GM12878 (cell line): ENCODE measurements around the gene EXOSC10.

Experiments
- ATF7 ChIP-seq: fragments of 450-650 bp; IDR thresholded peaks from 2 replicates; pipeline ENCODE4 v1.6.1; 2016; ENCODE audit warnings: low read depth, mild to moderate bottlenecking
- CBFB ChIP-seq: IDR thresholded peaks from 2 replicates; pipeline ENCODE4 v1.6.1; 2016; ENCODE audit warnings: antibody characterized with exemption, low read depth
- NKRF ChIP-seq: fragments of 450-650 bp; conservative IDR thresholded peaks from 2 replicates; pipeline ENCODE4 v1.6.1; 2017; ENCODE audit warnings: mild to moderate bottlenecking, moderate library complexity
- PAX8 ChIP-seq: fragments of 450-650 bp; IDR thresholded peaks from 2 replicates; pipeline ENCODE4 v1.6.1; 2017; ENCODE audit warnings: mild to moderate bottlenecking, moderate library complexity
- POLR2A ChIP-seq: IDR thresholded peaks from 2 replicates; pipeline ENCODE4 v1.6.1; 2011; ENCODE audit warnings: low read depth, mild to moderate bottlenecking, low read length
- POLR2AphosphoS5 ChIP-seq: IDR thresholded peaks from 2 replicates; pipeline ENCODE4 v1.6.1; 2011; ENCODE audit warnings: mild to moderate bottlenecking, low read length, inconsistent platforms
- TAF1 ChIP-seq: IDR thresholded peaks from 2 replicates; pipeline ENCODE4 v1.6.1; 2011; ENCODE audit warnings: mild to moderate bottlenecking, low read depth, low read length, borderline replicate concordance
- TCF7 ChIP-seq: IDR thresholded peaks from 2 replicates; pipeline ENCODE4 v1.6.1; 2014; ENCODE audit warnings: antibody characterized with exemption, borderline replicate concordance
- ZBTB40 ChIP-seq: fragments of 450-650 bp; IDR thresholded peaks from 2 replicates; pipeline ENCODE4 v1.6.1; 2016; ENCODE audit warnings: mild to moderate bottlenecking, moderate library complexity, borderline replicate concordance
- ZNF217 ChIP-seq: fragments of 450-650 bp; IDR thresholded peaks from 2 replicates; pipeline ENCODE4 v1.6.1; 2017; ENCODE audit warnings: antibody characterized with exemption, mild to moderate bottlenecking
- TF ChIP-seq, protein P1 (sequence below), 3 experiments: IDR thresholded peaks in 2 of 3; conservative IDR thresholded peaks in 1 of 3; 2 replicates each; pipeline ENCODE4 v1.5.1; 2011; ENCODE audit warnings: low read depth in 3 of 3, low read length in 3 of 3, mild to moderate bottlenecking in 3 of 3, control low read depth in 2 of 3, moderate library complexity in 2 of 3, inconsistent platforms in 1 of 3, mixed read lengths in 1 of 3; ENCODE audit not compliant: control insufficient read depth in 2 of 3, insufficient read depth in 1 of 3; ENCODE audit errors: extremely low read depth in 1 of 3

DNA sequence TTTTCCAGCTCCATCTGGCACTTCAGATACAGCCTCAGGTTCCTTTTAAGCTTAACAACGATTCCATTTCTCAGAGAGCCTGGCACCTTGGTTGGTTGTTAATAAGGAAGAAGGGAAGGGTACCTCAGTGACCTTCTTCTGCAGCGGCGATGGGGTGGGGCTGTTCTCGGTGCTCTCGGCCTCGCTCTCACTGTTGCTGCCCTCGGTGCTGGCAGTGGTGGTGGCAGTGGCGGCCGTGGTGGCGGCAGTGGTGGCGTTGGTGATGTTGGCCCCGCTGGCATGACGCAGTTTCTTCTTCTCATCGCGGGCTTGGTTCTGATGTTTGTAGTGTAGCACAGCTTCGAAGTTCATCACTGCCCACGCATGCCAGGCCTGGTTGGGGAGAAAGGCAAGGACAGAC, 30.7 kb upstream of the EXOSC10 start:
- TF ChIP-seq ATF7, result no peak
- no peak for TF ChIP-seq PAX8
- no peak for TF ChIP-seq ZNF217
- no peak for TF ChIP-seq POLR2A
- no peak for TF ChIP-seq ZBTB40
- no peak for TF ChIP-seq NKRF
- TF ChIP-seq POLR2AphosphoS5, result no peak
- TF ChIP-seq, protein P1, sequence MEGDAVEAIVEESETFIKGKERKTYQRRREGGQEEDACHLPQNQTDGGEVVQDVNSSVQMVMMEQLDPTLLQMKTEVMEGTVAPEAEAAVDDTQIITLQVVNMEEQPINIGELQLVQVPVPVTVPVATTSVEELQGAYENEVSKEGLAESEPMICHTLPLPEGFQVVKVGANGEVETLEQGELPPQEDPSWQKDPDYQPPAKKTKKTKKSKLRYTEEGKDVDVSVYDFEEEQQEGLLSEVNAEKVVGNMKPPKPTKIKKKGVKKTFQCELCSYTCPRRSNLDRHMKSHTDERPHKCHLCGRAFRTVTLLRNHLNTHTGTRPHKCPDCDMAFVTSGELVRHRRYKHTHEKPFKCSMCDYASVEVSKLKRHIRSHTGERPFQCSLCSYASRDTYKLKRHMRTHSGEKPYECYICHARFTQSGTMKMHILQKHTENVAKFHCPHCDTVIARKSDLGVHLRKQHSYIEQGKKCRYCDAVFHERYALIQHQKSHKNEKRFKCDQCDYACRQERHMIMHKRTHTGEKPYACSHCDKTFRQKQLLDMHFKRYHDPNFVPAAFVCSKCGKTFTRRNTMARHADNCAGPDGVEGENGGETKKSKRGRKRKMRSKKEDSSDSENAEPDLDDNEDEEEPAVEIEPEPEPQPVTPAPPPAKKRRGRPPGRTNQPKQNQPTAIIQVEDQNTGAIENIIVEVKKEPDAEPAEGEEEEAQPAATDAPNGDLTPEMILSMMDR (IDR thresholded peaks at IDR 0.05 in 2 of 3, conservative IDR thresholded peaks at IDR 0.05 in 1 of 3; ENCODE audit: control insufficient read depth in 2 of 3, extremely low read depth in 1 of 3, insufficient read depth in 1 of 3, low read depth in 3 of 3, low read length in 3 of 3), result no peak
- no peak for TF ChIP-seq CBFB
- no peak for TF ChIP-seq TAF1
- no peak for TF ChIP-seq TCF7
